H1 (cell line): ENCODE measurements around the gene CALCOCO2. TPM values are rescaled to one million over a fixed set of nuclear protein-coding genes. Genes with fewer than 3 reads are reported as not detected.

Source experiments
- POLR2AphosphoS5 ChIP-seq: IDR thresholded peaks from 2 replicates; pipeline ENCODE4 v1.6.1; 2011; ENCODE audit warnings: low read depth, low read length
- SRF ChIP-seq: IDR thresholded peaks from 2 replicates; pipeline ENCODE4 v1.6.1; 2011; ENCODE audit warnings: mild to moderate bottlenecking, low read depth, low read length, moderate library complexity
- polyA plus RNA-seq, 7 experiments: library from polyadenylated mRNA; depleted of rRNA in 3 of 7; stranded (reverse) in 5 of 7; unstranded in 2 of 7; fragments of >200 nt in 5 of 7; fragments of 200-250 nt in 2 of 7; gene quantifications; 1 replicate in 5 of 7; 2 replicates in 1 of 7; 4 replicates in 1 of 7; pipeline versions ENCODE4 v1.2.1 to v1.2.3, GENCODE V29; 2011 to 2013; ENCODE audit warnings: missing spikeins in 2 of 7, mixed read lengths in 2 of 7
- total RNA-seq: library from RNA; stranded (reverse); fragmentation: NEBNext Ultra II Directional; extraction: Animal tissue kit (Norgen Biotek cat#: 25700); gene quantifications from 2 replicates; pipeline ENCODE4 v1.2.1, GENCODE V29; 2021
- TF ChIP-seq, protein P1 (sequence below): IDR thresholded peaks from 2 replicates; pipeline ENCODE4 v1.6.1; 2012; ENCODE audit warnings: inconsistent platforms

The CALCOCO2 gene
- total and polyA plus RNA-seq, 2 of the 8 experiments (the other 6 are each of a cell fraction or from before 2014, with no cell fraction given) = 12.1 to 31.8 TPM

DNA sequence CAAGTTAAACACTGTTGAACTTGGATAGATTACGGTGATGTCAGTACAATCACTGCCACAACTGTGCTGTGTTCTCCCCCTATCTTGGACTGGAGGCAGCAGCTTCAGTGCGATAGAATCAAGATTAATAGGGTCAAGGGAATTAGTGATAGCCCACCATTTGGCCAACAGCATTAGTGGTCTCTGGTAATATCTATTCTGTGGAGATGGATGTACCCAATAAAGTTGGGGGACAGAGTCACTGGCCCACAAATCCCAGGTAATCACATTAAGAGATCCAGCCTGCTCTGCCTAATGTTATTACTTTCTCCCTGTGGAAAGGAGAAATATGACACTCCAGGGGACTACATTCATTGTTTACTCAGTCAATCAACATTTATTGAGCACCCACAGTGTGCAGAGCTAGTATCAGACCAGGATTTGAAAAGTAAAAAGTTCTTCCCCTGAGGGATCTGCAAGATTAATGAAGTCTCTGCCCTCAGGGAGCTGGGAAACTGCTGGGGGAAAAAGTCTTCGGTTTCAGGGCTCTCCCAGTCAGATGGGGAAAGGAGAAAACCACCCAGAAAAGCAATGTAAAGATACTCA is 38.2 kb downstream of the CALCOCO2 start (continued):
- TF ChIP-seq, protein P1, sequence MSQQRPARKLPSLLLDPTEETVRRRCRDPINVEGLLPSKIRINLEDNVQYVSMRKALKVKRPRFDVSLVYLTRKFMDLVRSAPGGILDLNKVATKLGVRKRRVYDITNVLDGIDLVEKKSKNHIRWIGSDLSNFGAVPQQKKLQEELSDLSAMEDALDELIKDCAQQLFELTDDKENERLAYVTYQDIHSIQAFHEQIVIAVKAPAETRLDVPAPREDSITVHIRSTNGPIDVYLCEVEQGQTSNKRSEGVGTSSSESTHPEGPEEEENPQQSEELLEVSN = no peak
- TF ChIP-seq POLR2AphosphoS5 = no peak
- TF ChIP-seq SRF = no peak
- TF ChIP-seq, all 59 proteins: peak for 0
